NCI-H2196 (cell line): Measurements from ENCODE around the gene CIROP.

Experiments
- DNase-seq: peaks from one replicate; lab custom pipeline; 2025; ENCODE audit not compliant: unreplicated experiment; lab: John Stamatoyannopoulos, UW

The CIROP gene

GRCh38 chr14:23130871-23131270 is 26.1 kb upstream of the CIROP start:
- DNase-seq, result no peak

- no peak for DNase-seq
Observed at GRCh38 chr14:23129759-23130316, 25.0 kb upstream of the CIROP start.

GRCh38 chr14:23128969-23129758 is 24.4 kb upstream of the CIROP start:
- DNase-seq, result no peak

GRCh38 chr14:23127861-23128260 is 23.1 kb upstream of the CIROP start:
- no peak for DNase-seq

- DNase-seq, result no peak
Observed at GRCh38 chr14:23126548-23127278, 21.9 kb upstream of the CIROP start.

- DNase-seq, result no peak
Observed at GRCh38 chr14:23125933-23126524, 21.2 kb upstream of the CIROP start.

- no peak for DNase-seq
Observed at GRCh38 chr14:23125011-23125410, 20.2 kb upstream of the CIROP start.

GRCh38 chr14:23124337-23124954 is 19.7 kb upstream of the CIROP start:
- no peak for DNase-seq

GRCh38 chr14:23123419-23123818 is 18.6 kb upstream of the CIROP start:
- DNase-seq, result peak; percentile 45

GRCh38 chr14:23122086-23122485 is 17.3 kb upstream of the CIROP start:
- no peak for DNase-seq

- DNase-seq, result no peak
Observed at GRCh38 chr14:23121361-23121771, 16.6 kb upstream of the CIROP start.

- peak; percentile 89 for DNase-seq
Observed at GRCh38 chr14:23120541-23121251, 15.9 kb upstream of the CIROP start.

GRCh38 chr14:23119363-23120327 is 14.9 kb upstream of the CIROP start:
- no peak for DNase-seq

- no peak for DNase-seq
Observed at GRCh38 chr14:23118506-23119362, 13.9 kb upstream of the CIROP start, which contains the start of gene CEBPE. Gene CEBPE (minus strand): TSS chr14:23119255. CDS start chr14:23119091, 164 bp downstream.

- no peak for DNase-seq
Observed at GRCh38 chr14:23117371-23118020, 12.7 kb upstream of the CIROP start.

- no peak for DNase-seq
Observed at GRCh38 chr14:23115918-23116317, 11.1 kb upstream of the CIROP start.

GRCh38 chr14:23115039-23115731 is 10.4 kb upstream of the CIROP start:
- peak; percentile 42 for DNase-seq
